Uterus (tissue), 2 donors: ENCODE results near the gene VWA8.

Experiments
- CTCF ChIP-seq, 4 experiments: fragments of 200-600 bp in 2 of 4; fragments of 450-650 bp in 2 of 4; sonication (generic) in 2 of 4; IDR thresholded peaks; one replicate each; pipeline ENCODE4 v1.5.1; 2016 to 2019; ENCODE audit warnings: antibody characterized with exemption in 4 of 4, mild to moderate bottlenecking in 2 of 4, moderate library complexity in 1 of 4
- POLR2A ChIP-seq, 2 donors: fragments of 450-650 bp; IDR thresholded peaks; one replicate each; pipeline ENCODE4 v1.6.1; 2016; ENCODE audit warnings: antibody characterized with exemption in 2 of 2, mild to moderate bottlenecking in 1 of 2, moderate library complexity in 1 of 2

GRCh38 chr13:41833201-41833600 lies 127.7 kb downstream of the VWA8 start:
- TF ChIP-seq CTCF (IDR thresholded peaks at IDR 0.05), result no peak
- no peak for TF ChIP-seq POLR2A (IDR thresholded peaks at IDR 0.05)
